ENCODE measurements around the gene ARMC9. TPM values are rescaled to one million over a fixed set of nuclear protein-coding genes. Genes with fewer than 3 reads are reported as not detected.
"Not testable (repeated sequence)": the region's sequence is repeated elsewhere in the genome, so short reads cannot be mapped to it uniquely, and the experiment has no call there.

ARMC9 gene
- total and polyA plus RNA-seq, 2 experiments from 2014 or later: 22.5 to 23.7 TPM

- H3K4me1 ChIP-seq (ENCODE audit: insufficient read depth): no peaks in the 10 kb centered on the region
- H3K9me2 ChIP-seq (replicated peaks; ENCODE audit: insufficient read depth): no peaks in the 10 kb centered on the region
- no peaks in the 10 kb centered on the region for H3K36me3 ChIP-seq (replicated peaks; ENCODE audit: insufficient read depth, low read depth)
- no peak overlapping the region for H3K27ac ChIP-seq
- 74% methylated on average over 3 of the region's 3 CpGs for WGBS (ENCODE audit: low lambda C conversion rate, missing lambda C conversion rate)
- H4K20me1 ChIP-seq (ENCODE audit: insufficient read depth, poor library complexity, severe bottlenecking): no peaks in the 10 kb centered on the region
- H3K4me2 ChIP-seq: no peak overlapping the region
- no peak for DNase-seq (ENCODE audit: low spot score)
- H2AFZ ChIP-seq: no peak overlapping the region
- H3K27me3 ChIP-seq: no peaks in the 10 kb centered on the region
- no peaks in the 10 kb centered on the region for H3K79me2 ChIP-seq
- no peak overlapping the region for H3K4me3 ChIP-seq
- H3K9me3 ChIP-seq (ENCODE audit: low read depth): no peaks in the 10 kb centered on the region
- no peak for TF ChIP-seq EZH2phosphoT487 (IDR thresholded peaks at IDR 0.05; ENCODE audit: low read depth, severe bottlenecking, unreplicated experiment)
- no peak for TF ChIP-seq CTCF (IDR thresholded peaks at IDR 0.05; ENCODE audit: poor library complexity)
- TF ChIP-seq EZH2 (IDR thresholded peaks at IDR 0.05; ENCODE audit: borderline replicate concordance): no peak
Measured at GRCh38 chr2:231250698-231251097, 52.3 kb downstream of the ARMC9 start.

GRCh38 chr2:231253292-231253691 is 54.9 kb downstream of the ARMC9 start:
- not testable (repeated sequence) for H3K9me2 ChIP-seq (replicated peaks; ENCODE audit: insufficient read depth); H3K79me2 ChIP-seq; H3K4me2 ChIP-seq; H3K36me3 ChIP-seq (replicated peaks; ENCODE audit: insufficient read depth, low read depth); H3K9me3 ChIP-seq (ENCODE audit: low read depth); H3K27me3 ChIP-seq; H3K27ac ChIP-seq; H3K4me3 ChIP-seq; H3K4me1 ChIP-seq (ENCODE audit: insufficient read depth); H2AFZ ChIP-seq; H4K20me1 ChIP-seq (ENCODE audit: insufficient read depth, poor library complexity, severe bottlenecking); DNase-seq (ENCODE audit: low spot score)
- whole genome bisulfite sequencing (ENCODE audit: low lambda C conversion rate, missing lambda C conversion rate): 84% methylated on average over 6 of the region's 6 CpGs

- no peak overlapping the region for H3K4me2 ChIP-seq
- no peaks in the 10 kb centered on the region for H3K4me1 ChIP-seq (ENCODE audit: insufficient read depth)
- H3K9me2 ChIP-seq (replicated peaks; ENCODE audit: insufficient read depth): no peaks in the 10 kb centered on the region
- no peaks in the 10 kb centered on the region for H3K27me3 ChIP-seq
- no peaks in the 10 kb centered on the region for H3K36me3 ChIP-seq (replicated peaks; ENCODE audit: insufficient read depth, low read depth)
- 66% methylated on average over 6 of the region's 6 CpGs for WGBS (ENCODE audit: low lambda C conversion rate, missing lambda C conversion rate)
- no peaks in the 10 kb centered on the region for H4K20me1 ChIP-seq (ENCODE audit: insufficient read depth, poor library complexity, severe bottlenecking)
- TF ChIP-seq CTCF (IDR thresholded peaks at IDR 0.05; ENCODE audit: poor library complexity) (no peak), EZH2 (IDR thresholded peaks at IDR 0.05; ENCODE audit: borderline replicate concordance) (no peak), EZH2phosphoT487 (IDR thresholded peaks at IDR 0.05; ENCODE audit: low read depth, severe bottlenecking, unreplicated experiment) (no peak)
- H3K9me3 ChIP-seq (ENCODE audit: low read depth): no peaks in the 10 kb centered on the region
- H3K27ac ChIP-seq: no peak overlapping the region
- H3K4me3 ChIP-seq: no peak overlapping the region
- no peak overlapping the region for H2AFZ ChIP-seq
- DNase-seq (ENCODE audit: low spot score): no peak
- no peaks in the 10 kb centered on the region for H3K79me2 ChIP-seq
Measured at GRCh38 chr2:231256494-231256893, 58.1 kb downstream of the ARMC9 start.

- Histone ChIP-seq H3K4me1 (ENCODE audit: insufficient read depth) (no peaks in the 10 kb centered on the region), H3K27me3 (no peaks in the 10 kb centered on the region), H3K9me2 (replicated peaks; ENCODE audit: insufficient read depth) (no peaks in the 10 kb centered on the region), H3K4me3 (no peak overlapping the region), H2AFZ (no peak overlapping the region), H3K27ac (no peak overlapping the region), H3K79me2 (no peaks in the 10 kb centered on the region), H3K9me3 (ENCODE audit: low read depth) (no peaks in the 10 kb centered on the region), H3K36me3 (replicated peaks; ENCODE audit: insufficient read depth, low read depth) (no peaks in the 10 kb centered on the region), H3K4me2 (no peak overlapping the region), H4K20me1 (ENCODE audit: insufficient read depth, poor library complexity, severe bottlenecking) (no peaks in the 10 kb centered on the region)
- TF ChIP-seq EZH2phosphoT487 (IDR thresholded peaks at IDR 0.05; ENCODE audit: low read depth, severe bottlenecking, unreplicated experiment) (no peak), EZH2 (IDR thresholded peaks at IDR 0.05; ENCODE audit: borderline replicate concordance) (no peak), CTCF (IDR thresholded peaks at IDR 0.05; ENCODE audit: poor library complexity) (no peak)
- DNase-seq (ENCODE audit: low spot score): no peak
- WGBS (ENCODE audit: low lambda C conversion rate, missing lambda C conversion rate): 84% methylated on average over 4 of the region's 4 CpGs
Measured at GRCh38 chr2:231257763-231258162, 59.3 kb downstream of the ARMC9 start.
